GM23338 (cell line): ENCODE measurements around the gene EPS8.

Source experiments
- CTCF ChIP-seq, 2 experiments: fragments of 200-600 bp in 1 of 2; sonication (generic) in 1 of 2; conservative IDR thresholded peaks; 2 replicates each; pipeline versions ENCODE4 v1.5.1 to v1.6.1; 2016 to 2017; ENCODE audit warnings: antibody characterized with exemption in 2 of 2, low read depth in 2 of 2, mild to moderate bottlenecking in 2 of 2, moderate library complexity in 1 of 2
- EZH2 ChIP-seq: fragments of 200-600 bp; sonication (generic); IDR thresholded peaks from one replicate; pipeline ENCODE4 v1.8.0; 2017; ENCODE audit warnings: antibody characterized with exemption, mild to moderate bottlenecking, low read depth; ENCODE audit not compliant: unreplicated experiment
- EZH2phosphoT487 ChIP-seq: fragments of 200-600 bp; sonication (generic); IDR thresholded peaks from one replicate; pipeline ENCODE4 v1.8.1; 2018; ENCODE audit warnings: antibody characterized with exemption; ENCODE audit not compliant: unreplicated experiment
- POLR2AphosphoS5 ChIP-seq: IDR thresholded peaks from 2 replicates; pipeline ENCODE4 v1.6.1; 2016; ENCODE audit warnings: antibody characterized with exemption, low read depth

- TF ChIP-seq CTCF (conservative IDR thresholded peaks at IDR 0.05; ENCODE audit: low read depth in 2 of 2), result no peak
- no peak for TF ChIP-seq EZH2phosphoT487
- no peak for TF ChIP-seq EZH2
- TF ChIP-seq POLR2AphosphoS5, result no peak
These were observed 152.9 kb downstream of the EPS8 start for GRCh38 chr12:15636060-15636890.
